ENCODE measurements around the gene LLPH. TPM values are rescaled to one million over a fixed set of nuclear protein-coding genes. Genes with fewer than 3 reads are reported as not detected.

LLPH gene
- total RNA-seq, 1 experiment from 2014 or later: 44.3 TPM

- no TSS peak for BruUV-seq (replicated peaks)
- H3K9me3 Mint-ChIP-seq (ENCODE audit: unreplicated experiment): no peaks in the 10 kb centered on the region
- intact Hi-C loops (cut with micrococcal nuclease): loop anchor here (1.0 to 10.0 kb wide), 7 partner anchors 125 to 1213 kb away; no protein-coding TSS in a partner anchor
- H3K4me3 Mint-ChIP-seq (ENCODE audit: unreplicated experiment): no peak overlapping the region
- H3K36me3 Mint-ChIP-seq (ENCODE audit: insufficient read depth, unreplicated experiment): peaks cover 6% of the 10 kb centered on the region
- peaks cover 16% of the 10 kb centered on the region for H3K4me1 Mint-ChIP-seq (ENCODE audit: insufficient read depth, unreplicated experiment)
- POLR2A ChIA-PET: interaction anchor here (1.0 to 1.8 kb wide), 2 partner anchors 9 to 23 kb away, joined by 4 to 6 read pairs; partner anchors contain the start of gene LLPH
- H3K27ac Mint-ChIP-seq (ENCODE audit: low read depth, unreplicated experiment): no peak overlapping the region
- DNase-seq (ENCODE audit: unreplicated experiment): peak; percentile 98
- no peaks in the 10 kb centered on the region for H3K27me3 Mint-ChIP-seq (ENCODE audit: insufficient read depth, unreplicated experiment)
- CTCF ChIA-PET: interaction anchor here (0.6 to 3.9 kb wide), 32 partner anchors 9 to 1544 kb away, joined by 3 to 27 read pairs (median 3); no protein-coding TSS in a partner anchor
- TF ChIP-seq CTCF (IDR thresholded peaks at IDR 0.05; ENCODE audit: unreplicated experiment): peak; percentile 62
Measured at GRCh38 chr12:66107451-66107915, 23.1 kb downstream of the LLPH start.

GRCh38 chr12:66103016-66103913, 27.3 kb downstream of the LLPH start:
- POLR2A ChIA-PET: no interaction called here
- intact Hi-C loops (cut with micrococcal nuclease): loop anchor here (10.0 kb wide), 1 partner anchor 1208 kb away; no protein-coding TSS in a partner anchor
- no peak for DNase-seq (ENCODE audit: unreplicated experiment)
- peaks cover 6% of the 10 kb centered on the region for H3K36me3 Mint-ChIP-seq (ENCODE audit: insufficient read depth, unreplicated experiment)
- H3K9me3 Mint-ChIP-seq (ENCODE audit: unreplicated experiment): peaks cover 8% of the 10 kb centered on the region
- no TSS peak for BruUV-seq (replicated peaks)
- peaks cover 11% of the 10 kb centered on the region for H3K27me3 Mint-ChIP-seq (ENCODE audit: insufficient read depth, unreplicated experiment)
- no peak for TF ChIP-seq CTCF (IDR thresholded peaks at IDR 0.05; ENCODE audit: unreplicated experiment)
- no peak overlapping the region for H3K27ac Mint-ChIP-seq (ENCODE audit: low read depth, unreplicated experiment)
- CTCF ChIA-PET: interaction anchor here (0.6 to 1.5 kb wide), 5 partner anchors 9 to 1297 kb away, joined by 3 to 5 read pairs (median 3); no protein-coding TSS in a partner anchor
- peaks cover 9% of the 10 kb centered on the region for H3K4me1 Mint-ChIP-seq (ENCODE audit: insufficient read depth, unreplicated experiment)
- H3K4me3 Mint-ChIP-seq (ENCODE audit: unreplicated experiment): no peak overlapping the region

GRCh38 chr12:66092559-66093269, 37.8 kb downstream of the LLPH start:
- POLR2A ChIA-PET: no interaction called here
- Mint-ChIP-seq H3K9me3 (ENCODE audit: unreplicated experiment) (no peaks in the 10 kb centered on the region), H3K4me1 (ENCODE audit: insufficient read depth, unreplicated experiment) (peaks cover 8% of the 10 kb centered on the region), H3K36me3 (ENCODE audit: insufficient read depth, unreplicated experiment) (no peaks in the 10 kb centered on the region), H3K4me3 (ENCODE audit: unreplicated experiment) (no peak overlapping the region), H3K27ac (ENCODE audit: low read depth, unreplicated experiment) (peak overlapping the region; percentile 64), H3K27me3 (ENCODE audit: insufficient read depth, unreplicated experiment) (no peaks in the 10 kb centered on the region)
- intact Hi-C loops (cut with micrococcal nuclease): no loop called here
- BruUV-seq (replicated peaks): no TSS peak
- CTCF ChIA-PET: no interaction called here
- no peak for TF ChIP-seq CTCF (IDR thresholded peaks at IDR 0.05; ENCODE audit: unreplicated experiment)
- DNase-seq (ENCODE audit: unreplicated experiment): peak; percentile 79

- ChIA-PET POLR2A (interaction anchor here (0.6 kb wide), 1 partner anchor 488 kb away, joined by 5 read pairs; no protein-coding TSS in a partner anchor), CTCF (interaction anchor here (0.6 to 2.4 kb wide), 5 partner anchors 17 to 534 kb away, joined by 3 to 10 read pairs (median 5); no protein-coding TSS in a partner anchor)
- Mint-ChIP-seq H3K27me3 (ENCODE audit: insufficient read depth, unreplicated experiment) (no peaks in the 10 kb centered on the region), H3K4me3 (ENCODE audit: unreplicated experiment) (no peak overlapping the region), H3K27ac (ENCODE audit: low read depth, unreplicated experiment) (no peak overlapping the region), H3K4me1 (ENCODE audit: insufficient read depth, unreplicated experiment) (peaks cover 8% of the 10 kb centered on the region), H3K9me3 (ENCODE audit: unreplicated experiment) (no peaks in the 10 kb centered on the region), H3K36me3 (ENCODE audit: insufficient read depth, unreplicated experiment) (no peaks in the 10 kb centered on the region)
- intact Hi-C loops (cut with micrococcal nuclease): no loop called here
- no peak for TF ChIP-seq CTCF (IDR thresholded peaks at IDR 0.05; ENCODE audit: unreplicated experiment)
- no peak for DNase-seq (ENCODE audit: unreplicated experiment)
- BruUV-seq (replicated peaks): no TSS peak
Measured at GRCh38 chr12:66090157-66090556, 40.4 kb downstream of the LLPH start.

Measured in MCF 10A (cell line).